ENCODE results near the gene CLPTM1L.
"Not testable (repeated sequence)": the region's sequence is repeated elsewhere in the genome, so short reads cannot be mapped to it uniquely, and the experiment has no call there.

Gene CLPTM1L

DNA sequence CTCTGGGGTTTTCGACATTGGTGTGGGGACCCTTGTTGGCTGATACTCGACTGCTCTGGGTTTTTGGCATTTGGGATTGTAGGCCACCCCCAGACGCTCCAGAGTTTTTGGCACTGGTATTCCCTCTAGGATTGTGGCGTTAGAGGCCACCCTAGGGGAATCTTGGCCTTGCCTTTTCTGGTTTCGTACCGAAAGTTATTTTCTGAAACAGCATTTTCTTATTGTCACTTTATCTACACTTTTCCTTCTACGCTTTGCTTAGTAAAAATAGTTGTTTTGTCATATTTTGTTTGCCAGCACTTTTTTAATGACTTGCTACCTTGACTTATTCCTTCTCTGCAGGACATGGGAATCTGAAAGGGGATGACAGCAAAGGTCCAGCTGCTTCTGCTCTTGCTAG, 25.1 kb upstream of the CLPTM1L start:
- Mint-ChIP-seq H3K9me3 (no peaks in the 10 kb centered on the region), H3K4me1 (no peaks in the 10 kb centered on the region), H3K27ac (no peak overlapping the region), H3K36me3 (no peaks in the 10 kb centered on the region), H3K27me3 (no peaks in the 10 kb centered on the region), H3K4me3 (no peak overlapping the region)

DNA sequence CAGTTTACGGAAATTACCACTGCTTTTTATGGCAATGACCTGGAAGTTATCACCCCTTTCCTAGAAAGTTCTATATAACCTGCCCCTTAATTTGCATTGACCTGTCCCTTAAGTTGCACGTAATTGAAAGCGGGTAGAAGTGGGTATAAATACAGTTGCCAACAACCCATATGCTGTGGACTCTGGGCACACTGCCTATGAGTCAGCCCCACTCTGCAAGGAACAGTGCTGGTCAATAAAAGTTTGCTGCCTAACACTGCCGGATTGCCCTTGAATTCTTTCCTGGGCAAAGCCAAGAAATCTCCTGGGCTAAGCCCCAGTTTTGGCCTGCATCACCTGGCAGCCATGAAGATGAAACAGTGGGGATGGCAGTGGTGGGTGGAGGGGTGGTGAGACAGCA, 23.9 kb upstream of the CLPTM1L start:
- no peak overlapping the region for H3K4me3 Mint-ChIP-seq
- H3K27me3 Mint-ChIP-seq = peaks cover 3% of the 10 kb centered on the region
- no peaks in the 10 kb centered on the region for H3K36me3 Mint-ChIP-seq
- H3K4me1 Mint-ChIP-seq = no peaks in the 10 kb centered on the region
- no peak overlapping the region for H3K27ac Mint-ChIP-seq
- no peaks in the 10 kb centered on the region for H3K9me3 Mint-ChIP-seq

DNA sequence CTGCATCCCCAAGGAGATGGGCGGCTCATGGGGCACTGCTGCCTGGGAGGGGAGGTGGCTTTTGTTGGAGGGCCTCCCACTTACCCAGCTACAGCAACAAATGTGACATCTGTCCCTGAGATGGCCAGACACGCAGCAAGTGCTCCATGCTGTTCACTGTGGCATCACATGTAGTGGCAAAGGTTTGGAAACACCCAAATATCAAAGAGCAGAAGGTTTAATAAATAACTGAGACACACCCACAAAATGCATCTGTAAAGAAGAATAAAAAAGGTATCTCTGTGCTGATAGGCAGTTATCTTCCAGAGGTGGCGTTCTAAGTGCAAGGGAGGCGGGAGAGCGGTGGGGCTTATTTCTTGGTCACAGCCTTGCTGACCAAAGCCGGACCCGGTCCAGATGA, 23.3 kb upstream of the CLPTM1L start:
- Mint-ChIP-seq H3K4me3 (no peak overlapping the region), H3K9me3 (no peaks in the 10 kb centered on the region), H3K27me3 (peaks cover 4% of the 10 kb centered on the region), H3K4me1 (no peaks in the 10 kb centered on the region), H3K27ac (no peak overlapping the region), H3K36me3 (no peaks in the 10 kb centered on the region)

DNA sequence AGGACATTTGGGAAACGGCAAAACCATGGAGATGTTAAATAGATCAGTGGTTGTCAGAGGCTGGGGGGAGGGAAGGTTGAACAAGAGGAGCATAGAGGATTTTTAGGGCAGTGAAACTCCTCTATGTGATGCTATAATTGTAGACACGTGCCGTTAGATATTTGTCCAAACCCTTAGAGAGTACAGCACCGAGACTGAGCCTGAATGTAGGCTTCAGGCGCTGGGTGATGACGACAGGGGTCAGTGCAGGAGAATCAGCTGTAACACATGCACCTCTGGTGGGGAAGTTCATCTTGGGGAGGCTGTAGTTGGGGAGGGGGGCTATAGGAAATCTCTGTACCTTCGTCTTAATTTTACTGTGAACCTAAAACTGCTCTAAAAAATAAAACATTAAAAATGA, 22.2 kb upstream of the CLPTM1L start:
- H3K9me3 Mint-ChIP-seq = no peaks in the 10 kb centered on the region
- no peak overlapping the region for H3K4me3 Mint-ChIP-seq
- no peak overlapping the region for H3K27ac Mint-ChIP-seq
- H3K4me1 Mint-ChIP-seq = no peaks in the 10 kb centered on the region
- H3K27me3 Mint-ChIP-seq = peaks cover 5% of the 10 kb centered on the region
- H3K36me3 Mint-ChIP-seq = no peaks in the 10 kb centered on the region

DNA sequence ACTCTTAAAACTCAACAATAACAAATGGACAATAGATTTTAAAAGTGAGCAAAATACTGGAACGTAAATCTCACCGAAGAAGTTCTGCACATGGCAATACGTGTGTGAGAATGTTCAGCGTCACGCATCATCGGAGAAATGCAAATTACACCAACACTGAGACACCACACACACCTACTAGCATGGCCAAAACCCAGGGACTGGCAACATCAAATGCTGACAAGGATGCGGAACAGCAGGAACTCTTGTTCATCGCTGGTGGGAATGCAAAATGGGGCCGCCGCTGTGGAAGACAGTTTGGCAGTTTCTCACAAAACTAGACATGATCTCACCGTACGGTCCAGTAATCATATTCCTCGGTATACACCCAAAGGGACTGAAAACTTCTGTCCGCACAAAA, 21.6 kb upstream of the CLPTM1L start:
- Mint-ChIP-seq H3K9me3 (no peaks in the 10 kb centered on the region), H3K4me1 (no peaks in the 10 kb centered on the region), H3K4me3 (no peak overlapping the region), H3K27ac (no peak overlapping the region), H3K36me3 (no peaks in the 10 kb centered on the region), H3K27me3 (peaks cover 5% of the 10 kb centered on the region)

DNA sequence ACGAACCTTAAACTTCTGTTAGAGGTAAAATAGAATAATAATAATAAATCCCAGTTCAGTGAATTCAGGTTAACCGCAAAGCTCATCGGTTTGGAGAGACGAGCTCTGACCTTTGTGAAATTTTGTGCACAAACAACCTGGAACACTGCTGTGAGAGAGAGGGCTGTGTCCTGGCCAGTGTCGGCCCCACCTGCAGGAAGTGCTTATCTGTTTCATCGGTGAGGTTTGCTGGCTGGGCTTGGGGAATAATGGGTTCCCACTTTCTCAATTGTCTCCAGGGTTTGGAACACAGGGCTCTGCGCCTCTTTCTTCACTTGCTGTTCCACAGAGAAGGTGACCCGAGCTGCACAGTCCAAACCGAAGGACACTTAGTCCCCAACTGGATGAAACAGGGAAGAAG, 19.3 kb upstream of the CLPTM1L start:
- Mint-ChIP-seq H3K27me3 (peaks cover 7% of the 10 kb centered on the region), H3K27ac (no peak overlapping the region), H3K36me3 (no peaks in the 10 kb centered on the region), H3K9me3 (no peaks in the 10 kb centered on the region), H3K4me1 (no peaks in the 10 kb centered on the region), H3K4me3 (no peak overlapping the region)

DNA sequence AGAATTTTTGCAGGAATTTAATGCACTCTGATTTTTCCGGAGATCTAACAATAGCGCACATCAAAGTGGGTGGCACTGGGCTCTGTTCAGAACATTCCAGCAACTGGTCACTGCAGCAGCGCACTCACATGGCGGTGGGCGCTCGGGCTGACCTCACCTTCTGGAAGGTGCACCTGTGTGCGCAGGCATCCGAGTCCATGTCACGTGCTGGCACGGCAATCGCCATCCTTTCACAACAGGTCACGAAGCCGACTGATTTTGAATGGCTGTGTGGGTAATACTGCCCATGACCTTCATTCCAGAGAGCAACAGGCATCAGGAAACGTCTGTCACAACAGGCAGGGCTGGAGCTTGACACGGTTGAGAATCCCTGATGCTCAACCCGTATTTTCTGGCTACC, 18.7 kb upstream of the CLPTM1L start:
- Mint-ChIP-seq H3K4me3 (no peak overlapping the region), H3K4me1 (no peaks in the 10 kb centered on the region), H3K27ac (no peak overlapping the region), H3K36me3 (no peaks in the 10 kb centered on the region), H3K9me3 (no peaks in the 10 kb centered on the region), H3K27me3 (peaks cover 7% of the 10 kb centered on the region)

DNA sequence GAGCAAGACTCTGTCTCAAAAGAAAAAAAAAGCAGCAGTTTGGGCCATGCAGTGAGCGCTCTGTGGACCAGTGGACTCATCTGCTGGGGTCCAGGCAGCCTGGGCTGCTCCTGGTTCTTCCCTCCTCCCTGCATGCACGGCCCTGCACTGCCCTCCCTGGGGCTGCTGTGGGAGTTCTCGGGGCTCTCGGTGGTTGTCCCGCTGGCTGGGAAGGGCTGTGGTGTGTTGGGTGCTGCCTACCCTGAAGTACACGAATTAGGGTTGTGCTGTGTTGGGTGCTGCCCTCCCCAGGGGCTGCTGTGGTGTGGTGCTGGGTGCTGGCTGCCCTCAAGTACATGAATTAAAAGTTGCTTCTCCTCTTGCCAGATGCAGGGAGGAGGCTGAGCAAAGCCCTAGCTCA, 18.3 kb upstream of the CLPTM1L start:
- Mint-ChIP-seq H3K36me3 (no peaks in the 10 kb centered on the region), H3K27me3 (peaks cover 7% of the 10 kb centered on the region), H3K9me3 (no peaks in the 10 kb centered on the region), H3K4me1 (no peaks in the 10 kb centered on the region), H3K27ac (no peak overlapping the region), H3K4me3 (no peak overlapping the region)

DNA sequence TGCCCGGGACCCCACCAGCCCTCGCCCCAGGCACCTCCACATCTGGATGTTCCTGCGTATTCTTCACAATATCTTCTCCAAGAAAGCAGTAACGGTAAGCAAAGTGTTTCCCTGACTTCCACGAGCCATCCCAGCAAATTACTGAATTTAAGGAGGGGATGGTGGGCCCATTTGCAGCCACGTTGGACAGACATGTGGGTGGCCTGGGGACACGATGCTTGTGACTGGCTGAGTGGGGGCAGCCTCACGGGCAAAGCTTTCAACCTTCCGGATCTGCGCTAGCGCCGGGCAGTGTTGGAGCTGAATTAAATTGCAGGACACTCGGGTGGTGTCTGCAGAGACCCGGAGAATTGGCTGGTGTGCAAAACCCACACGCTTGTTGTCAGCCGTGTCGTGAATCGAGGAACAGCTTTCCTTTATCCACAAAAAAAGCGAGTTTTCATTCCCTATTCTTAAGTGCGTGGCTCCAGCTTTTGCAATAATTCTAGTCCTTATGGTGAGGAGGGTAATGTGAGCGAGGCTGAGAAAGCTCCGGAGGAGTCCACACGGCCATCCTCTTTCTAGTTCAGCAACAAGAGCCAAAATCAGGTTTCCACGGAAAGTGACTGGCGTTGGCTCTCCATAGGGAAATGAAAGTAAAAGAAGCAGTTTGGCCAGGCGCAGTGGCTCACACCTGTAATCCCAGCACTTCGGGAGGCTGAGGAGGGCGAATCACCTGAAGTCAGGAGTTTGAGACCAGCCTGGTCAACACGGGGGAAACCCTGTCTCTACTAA, 17.5 kb upstream of the CLPTM1L start:
- no peaks in the 10 kb centered on the region for H3K36me3 Mint-ChIP-seq
- H3K27ac Mint-ChIP-seq = no peak overlapping the region
- no peaks in the 10 kb centered on the region for H3K9me3 Mint-ChIP-seq
- peaks cover 7% of the 10 kb centered on the region for H3K27me3 Mint-ChIP-seq
- no peak overlapping the region for H3K4me3 Mint-ChIP-seq
- H3K4me1 Mint-ChIP-seq = no peaks in the 10 kb centered on the region

DNA sequence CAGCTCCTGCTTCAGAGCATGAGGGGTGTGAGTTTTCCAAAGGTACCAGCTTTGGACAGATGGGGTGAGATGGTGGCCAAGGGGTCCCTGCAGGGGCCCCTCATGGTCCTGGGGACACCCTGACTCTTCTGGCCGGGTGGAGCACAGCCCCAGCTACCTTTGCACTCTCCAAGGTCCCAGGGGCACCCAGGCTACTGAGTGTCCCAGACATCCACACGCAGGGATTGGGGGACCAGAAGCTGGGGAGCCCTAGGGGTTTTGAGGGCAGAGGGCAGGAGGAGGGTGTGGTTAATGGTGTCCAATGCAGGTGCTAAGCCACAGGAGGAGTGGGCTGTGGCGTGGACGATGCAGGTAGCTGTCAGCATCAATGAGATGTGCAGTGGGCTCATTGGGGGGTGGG, 16.0 kb upstream of the CLPTM1L start:
- Mint-ChIP-seq H3K27ac (no peak overlapping the region), H3K4me3 (no peak overlapping the region), H3K9me3 (no peaks in the 10 kb centered on the region), H3K27me3 (peaks cover 7% of the 10 kb centered on the region), H3K4me1 (no peaks in the 10 kb centered on the region), H3K36me3 (no peaks in the 10 kb centered on the region)

DNA sequence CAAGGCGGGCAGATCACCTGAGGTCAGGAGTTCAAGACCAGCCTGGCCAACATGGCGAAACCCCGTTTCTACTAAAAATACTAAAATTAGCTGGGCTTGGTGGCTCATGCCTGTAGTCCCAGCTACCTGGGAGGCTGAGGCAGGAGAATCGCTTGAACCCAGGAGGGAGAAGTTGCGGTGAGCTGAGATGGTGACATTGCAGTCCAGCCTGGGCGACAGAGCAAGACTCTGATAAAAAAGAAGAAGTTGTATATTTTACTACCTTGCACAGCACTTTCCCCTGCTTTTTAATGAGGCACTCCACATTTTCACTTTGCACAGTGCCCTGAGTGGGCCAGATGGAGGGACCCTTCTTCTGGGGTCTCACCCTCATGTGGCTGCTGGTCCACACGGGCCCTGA, 15.5 kb upstream of the CLPTM1L start:
- not testable (repeated sequence) for H3K4me1 Mint-ChIP-seq, H3K36me3 Mint-ChIP-seq, H3K27ac Mint-ChIP-seq, H3K27me3 Mint-ChIP-seq, H3K9me3 Mint-ChIP-seq, H3K4me3 Mint-ChIP-seq

DNA sequence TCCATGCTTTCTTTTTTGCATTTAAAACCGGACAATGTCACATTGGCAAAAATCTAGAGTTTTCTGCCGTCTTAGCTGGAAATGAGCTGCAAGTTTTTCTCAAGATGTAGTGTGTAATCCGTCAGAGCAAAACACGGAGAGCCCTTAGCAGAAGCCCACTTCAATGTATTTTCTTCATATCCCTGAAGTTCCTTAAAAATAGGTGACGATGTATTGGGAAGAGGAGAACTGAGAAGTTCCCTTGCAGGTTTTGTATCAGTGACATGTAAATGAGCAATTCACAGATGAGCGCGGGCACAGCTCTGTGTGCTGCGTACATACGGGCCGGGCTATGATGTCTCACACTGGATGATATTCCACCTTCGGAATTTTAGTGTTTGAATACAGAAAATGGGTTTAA, 14.8 kb upstream of the CLPTM1L start:
- H3K27me3 Mint-ChIP-seq = peaks cover 7% of the 10 kb centered on the region
- no peaks in the 10 kb centered on the region for H3K9me3 Mint-ChIP-seq
- H3K27ac Mint-ChIP-seq = no peak overlapping the region
- H3K4me1 Mint-ChIP-seq = no peaks in the 10 kb centered on the region
- H3K36me3 Mint-ChIP-seq = no peaks in the 10 kb centered on the region
- H3K4me3 Mint-ChIP-seq = no peak overlapping the region

DNA sequence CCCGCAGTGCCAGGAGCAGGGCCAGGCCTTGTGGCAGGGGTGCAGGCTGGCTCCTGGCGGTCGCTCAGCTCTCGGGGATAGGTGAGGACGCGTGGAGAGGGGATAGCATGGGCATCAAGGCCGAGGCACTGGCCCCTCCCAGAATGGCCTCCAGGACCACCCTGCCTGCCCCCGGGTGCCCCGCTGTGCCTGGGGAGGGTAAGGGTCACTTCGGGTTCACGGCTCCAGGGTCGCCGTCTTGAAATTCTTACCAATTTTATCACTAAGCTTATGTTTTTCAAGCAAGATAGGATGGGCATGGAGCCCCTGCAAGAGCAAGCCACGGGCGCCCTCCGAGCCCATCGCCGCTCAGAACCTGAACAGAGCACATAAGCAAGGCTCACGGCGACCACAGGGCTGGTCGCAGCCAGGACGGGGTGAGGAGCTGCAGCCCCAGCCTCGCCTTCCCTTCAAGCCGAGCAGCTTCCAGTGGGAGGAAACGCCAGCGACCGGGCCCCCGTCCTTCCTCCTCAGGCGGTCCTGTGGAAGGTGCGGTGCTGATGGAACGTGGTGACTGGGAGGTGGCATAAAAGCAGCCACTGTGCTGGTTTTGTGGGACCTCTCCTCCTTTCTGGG, 14.2 kb upstream of the CLPTM1L start:
- Mint-ChIP-seq H3K27me3 (peaks cover 4% of the 10 kb centered on the region), H3K4me1 (no peaks in the 10 kb centered on the region), H3K9me3 (no peaks in the 10 kb centered on the region), H3K36me3 (no peaks in the 10 kb centered on the region), H3K27ac (no peak overlapping the region), H3K4me3 (no peak overlapping the region)

DNA sequence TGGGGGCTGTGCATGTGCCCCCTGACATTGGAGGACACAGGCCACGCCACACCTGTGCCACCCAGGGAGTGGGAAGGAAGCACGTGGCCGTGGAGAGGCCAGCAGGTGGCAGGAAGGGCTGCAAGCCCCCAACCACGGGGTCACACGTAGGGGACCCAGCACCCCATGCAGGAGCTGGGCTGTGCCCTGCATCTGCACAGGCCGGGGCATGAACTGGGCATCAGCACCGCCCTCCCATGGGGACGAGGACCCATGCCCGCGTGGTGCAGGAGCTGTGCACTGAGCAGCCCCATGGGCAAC, 13.8 kb upstream of the CLPTM1L start:
- no peak overlapping the region for H3K27ac Mint-ChIP-seq
- no peak overlapping the region for H3K4me3 Mint-ChIP-seq
- no peaks in the 10 kb centered on the region for H3K36me3 Mint-ChIP-seq
- no peaks in the 10 kb centered on the region for H3K4me1 Mint-ChIP-seq
- peaks cover 4% of the 10 kb centered on the region for H3K27me3 Mint-ChIP-seq
- no peaks in the 10 kb centered on the region for H3K9me3 Mint-ChIP-seq

DNA sequence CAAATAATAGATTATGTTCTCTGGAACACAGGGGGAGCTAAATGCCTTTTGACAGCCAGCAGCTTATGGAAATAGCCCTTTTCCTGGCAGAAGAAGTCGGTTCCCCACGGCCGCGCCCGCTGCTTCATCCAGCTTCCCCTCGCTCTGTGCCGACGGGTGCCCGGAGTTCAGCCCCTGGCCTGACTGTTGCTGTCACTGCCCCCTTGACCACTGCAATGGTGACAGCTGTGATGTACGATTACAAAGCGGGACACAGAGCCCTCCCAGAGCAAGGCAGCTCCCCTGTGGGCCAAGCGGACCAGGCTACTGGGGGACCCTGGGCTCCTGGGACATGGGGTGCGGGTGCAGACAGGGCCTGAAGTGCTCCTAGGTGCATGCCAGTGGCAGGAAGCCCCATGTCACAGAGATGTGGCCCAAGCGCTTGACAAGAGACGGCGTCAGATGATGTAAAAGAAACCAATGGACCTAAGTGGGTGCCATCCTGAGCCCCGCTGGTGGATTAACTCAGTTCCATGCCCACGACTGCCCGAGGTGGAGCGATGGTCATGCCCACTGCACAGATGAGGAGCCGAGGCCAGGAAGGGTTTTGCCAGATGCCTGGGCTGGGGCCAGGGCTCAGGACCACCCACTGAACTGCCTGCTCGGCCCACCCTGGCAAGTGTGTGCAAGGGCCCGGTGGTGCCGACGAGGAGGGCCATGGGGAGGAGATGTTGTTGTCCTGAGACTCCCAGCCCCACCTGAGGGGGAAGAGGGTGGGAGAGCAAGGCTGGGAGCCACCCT, 13.2 kb upstream of the CLPTM1L start:
- Mint-ChIP-seq H3K9me3 (no peaks in the 10 kb centered on the region), H3K36me3 (no peaks in the 10 kb centered on the region), H3K27me3 (peaks cover 3% of the 10 kb centered on the region), H3K4me3 (no peak overlapping the region), H3K27ac (no peak overlapping the region), H3K4me1 (no peaks in the 10 kb centered on the region)

Measured in activated naive CD4-positive, alpha-beta T cell treated with anti-CD3 and anti-CD28 coated beads, Interleukin-2, amount 50 U/mL, for 24 hours (primary cell).